Measurements from ENCODE around the gene HTR6. TPM values are rescaled to one million over a fixed set of nuclear protein-coding genes. Genes with fewer than 3 reads are reported as not detected.

HTR6 gene
- polyA plus RNA-seq, 1 experiment, result not detected

- ChIA-PET POLR2A (no interaction called here), CTCF (interaction anchor here (2.6 to 3.1 kb wide), 3 partner anchors 14 to 28 kb away, joined by 9 to 14 read pairs (median 11); no protein-coding TSS in a partner anchor)
- H3K27me3 ChIP-seq (ENCODE audit: control insufficient read depth, insufficient read depth, low read length), result peaks cover 4% of the 10 kb centered on the region; the same call in 1 of the 2 replicates
- DNase-seq (ENCODE audit: low read depth), result no peak
- H3K4me3 ChIP-seq (ENCODE audit: low read depth, low read length), result no peak overlapping the region
- H3K36me3 ChIP-seq (ENCODE audit: control insufficient read depth, insufficient read depth, low read length), result no peaks in the 10 kb centered on the region
- TF ChIP-seq CTCF (IDR thresholded peaks at IDR 0.05; ENCODE audit: insufficient read depth, low read depth, low read length), result no peak
Observed at GRCh38 chr1:19676438-19676922, 11.8 kb downstream of the HTR6 start.

GRCh38 chr1:19678493-19678892, 13.8 kb downstream of the HTR6 start:
- Histone ChIP-seq H3K4me3 (ENCODE audit: low read depth, low read length) (no peak overlapping the region), H3K27me3 (ENCODE audit: control insufficient read depth, insufficient read depth, low read length) (no peaks in the 10 kb centered on the region; the same call in 1 of the 2 replicates), H3K36me3 (ENCODE audit: control insufficient read depth, insufficient read depth, low read length) (no peaks in the 10 kb centered on the region)
- CTCF ChIA-PET, result interaction anchor here (0.7 to 2.6 kb wide), 3 partner anchors 17 to 26 kb away, joined by 3 to 11 read pairs (median 9); no protein-coding TSS in a partner anchor
- DNase-seq (ENCODE audit: low read depth), result no peak
- POLR2A ChIA-PET, result no interaction called here
- TF ChIP-seq CTCF (IDR thresholded peaks at IDR 0.05; ENCODE audit: insufficient read depth, low read depth, low read length), result no peak

- POLR2A ChIA-PET, result no interaction called here
- no peaks in the 10 kb centered on the region; the same call in 1 of the 2 replicates for H3K27me3 ChIP-seq (ENCODE audit: control insufficient read depth, insufficient read depth, low read length)
- no peaks in the 10 kb centered on the region for H3K36me3 ChIP-seq (ENCODE audit: control insufficient read depth, insufficient read depth, low read length)
- no peak for TF ChIP-seq CTCF (IDR thresholded peaks at IDR 0.05; ENCODE audit: insufficient read depth, low read depth, low read length)
- no peak overlapping the region for H3K4me3 ChIP-seq (ENCODE audit: low read depth, low read length)
- CTCF ChIA-PET, result interaction anchor here (2.6 kb wide), 1 partner anchor 19 kb away, joined by 9 read pairs; no protein-coding TSS in a partner anchor
- DNase-seq (ENCODE audit: low read depth), result no peak
Observed at GRCh38 chr1:19678931-19679453, 14.3 kb downstream of the HTR6 start.

- no peak for TF ChIP-seq CTCF (IDR thresholded peaks at IDR 0.05; ENCODE audit: insufficient read depth, low read depth, low read length)
- ChIA-PET CTCF (interaction anchor here (3.5 kb wide), 1 partner anchor 25 kb away, joined by 19 read pairs; no protein-coding TSS in a partner anchor), POLR2A (no interaction called here)
- H3K27me3 ChIP-seq (ENCODE audit: control insufficient read depth, insufficient read depth, low read length), result no peaks in the 10 kb centered on the region; the same call in 1 of the 2 replicates
- DNase-seq (ENCODE audit: low read depth), result no peak
- H3K36me3 ChIP-seq (ENCODE audit: control insufficient read depth, insufficient read depth, low read length), result no peaks in the 10 kb centered on the region
- H3K4me3 ChIP-seq (ENCODE audit: low read depth, low read length), result no peak overlapping the region
Observed at GRCh38 chr1:19679691-19680090, 15.0 kb downstream of the HTR6 start.

GRCh38 chr1:19680644-19681043, 16.0 kb downstream of the HTR6 start:
- TF ChIP-seq CTCF (IDR thresholded peaks at IDR 0.05; ENCODE audit: insufficient read depth, low read depth, low read length), result no peak
- Histone ChIP-seq H3K4me3 (ENCODE audit: low read depth, low read length) (no peak overlapping the region), H3K36me3 (ENCODE audit: control insufficient read depth, insufficient read depth, low read length) (no peaks in the 10 kb centered on the region), H3K27me3 (ENCODE audit: control insufficient read depth, insufficient read depth, low read length) (no peaks in the 10 kb centered on the region; the same call in 1 of the 2 replicates)
- CTCF ChIA-PET, result interaction anchor here (3.5 kb wide), 2 partner anchors 19 to 24 kb away, joined by 19 to 20 read pairs; no protein-coding TSS in a partner anchor
- POLR2A ChIA-PET, result no interaction called here
- no peak for DNase-seq (ENCODE audit: low read depth)

All from BJ (cell line).